Panc1 (cell line): ENCODE results near the gene BCL11B. TPM values are rescaled to one million over a fixed set of nuclear protein-coding genes. Genes with fewer than 3 reads are reported as not detected.

ENCODE experiments used
- ATAC-seq: fragments of 200-7000 bp; cut with Tn5 transposase; 2 replicates; pipeline ENCODE4 v1.9.1; 2020; ENCODE audit warnings: mild to moderate bottlenecking, moderate library complexity
- BruUV-seq: library from RNA; stranded (reverse); fragments of 400-500 nt; replicated peaks from 2 replicates; lab custom pipeline; 2021; lab: Mats Ljungman, UMichigan
- CTCF ChIA-PET: fragments of 300-600 bp; sonication (Branson Sonifier 250); formaldehyde crosslinking; loops from one replicate; lab custom pipeline; 2022; ENCODE audit warnings: antibody characterized with exemption; lab: Charles Lee
- POLR2A ChIA-PET: fragments of 300-600 bp; sonication (Branson Sonifier 250); formaldehyde crosslinking; loops from one replicate; lab custom pipeline; 2022; ENCODE audit warnings: antibody characterized with exemption; lab: Charles Lee
- DNase-seq: peaks from one replicate; pipeline ENCODE4 v3.0.0-alpha.2; 2010; ENCODE audit warnings: low read depth, low spot score
- H3K27ac ChIP-seq: 2 replicates; pipeline ENCODE4 v1.5.1; 2011; ENCODE audit warnings: mild to moderate bottlenecking, low read length, inconsistent platforms
- H3K27me3 ChIP-seq: fragments of 200-500 bp; sonication (Bioruptor generic); 2 replicates; pipeline ENCODE4 v1.6.0; 2014; ENCODE audit warnings: low read length, inconsistent platforms; ENCODE audit not compliant: control insufficient read depth, insufficient read depth
- H3K36me3 ChIP-seq: fragments of 200-500 bp; sonication (Bioruptor generic); 2 replicates; pipeline ENCODE4 v1.5.1; 2014; ENCODE audit warnings: inconsistent platforms, mild to moderate bottlenecking, low read length, moderate library complexity; ENCODE audit not compliant: control insufficient read depth, insufficient read depth
- H3K4me1 ChIP-seq: 2 replicates; pipeline ENCODE4 v1.5.1; 2011; ENCODE audit warnings: inconsistent platforms, mild to moderate bottlenecking, low read length, moderate library complexity; ENCODE audit not compliant: control insufficient read depth, insufficient read depth
- H3K4me3 ChIP-seq, 2 experiments: 2 replicates each; pipeline ENCODE4 v1.5.1; 2011 to 2012; ENCODE audit warnings: low read depth in 2 of 2, low read length in 2 of 2, mild to moderate bottlenecking in 2 of 2, inconsistent platforms in 1 of 2, moderate library complexity in 1 of 2
- H3K9me3 ChIP-seq: fragments of 200-500 bp; sonication (Bioruptor generic); 2 replicates; pipeline ENCODE4 v1.5.1; 2014; ENCODE audit warnings: low read depth, mild to moderate bottlenecking, inconsistent platforms, low read length, moderate library complexity; ENCODE audit not compliant: control insufficient read depth, insufficient read depth
- CTCF ChIP-seq: fragments of 450-650 bp; IDR thresholded peaks from 2 replicates; pipeline ENCODE4 v1.5.1; 2017; ENCODE audit warnings: mild to moderate bottlenecking
- POLR2AphosphoS5 ChIP-seq: IDR thresholded peaks from 2 replicates; pipeline ENCODE4 v1.6.1; 2012; ENCODE audit warnings: mild to moderate bottlenecking, low read depth, low read length, moderate library complexity
- SIN3A ChIP-seq: IDR thresholded peaks from 2 replicates; pipeline ENCODE4 v1.6.1; 2012; ENCODE audit warnings: low read depth, mild to moderate bottlenecking, low read length, moderate library complexity, borderline replicate concordance; ENCODE audit not compliant: insufficient read depth
- TCF7L2 ChIP-seq: IDR thresholded peaks from 2 replicates; pipeline ENCODE4 v1.6.1; 2011; ENCODE audit warnings: mild to moderate bottlenecking, low read depth, low read length, inconsistent platforms
- in situ Hi-C: cut with HindIII; loops from 2 replicates; pipeline ENCODE4 v1.10.0; 2016; ENCODE audit warnings: low sequenced_read_pairs, low pct_unique_long_range_greater_than_20kb
- intact Hi-C: fragments of 100-400 bp; cut with micrococcal nuclease; formaldehyde crosslinking; loops from one replicate; pipeline ENCODE4 v1.10.0; 2022; ENCODE audit not compliant: unreplicated experiment
- total RNA-seq: library from RNA; stranded (reverse); gene quantifications from one replicate; pipeline ENCODE4 v1.2.1, GENCODE V29; 2021; ENCODE audit not compliant: unreplicated experiment
- TF ChIP-seq, protein P1 (sequence below), 2 experiments: IDR thresholded peaks; 2 replicates each; pipeline ENCODE4 v1.6.1; 2011 to 2012; ENCODE audit warnings: low read depth in 2 of 2, control low read depth in 1 of 2, low read length in 1 of 2, mild to moderate bottlenecking in 1 of 2, moderate library complexity in 1 of 2; ENCODE audit not compliant: insufficient read depth in 1 of 2

The BCL11B gene
- total RNA-seq, 1 experiment from 2014 or later, result 0.23 TPM

GRCh38 chr14:99127651-99128167 is 144.3 kb downstream of the BCL11B start:
- no peak for ATAC-seq
- ChIA-PET CTCF (no interaction called here), POLR2A (no interaction called here)
- Histone ChIP-seq H3K4me3 (no peak overlapping the region), H3K9me3 (no peaks in the 10 kb centered on the region), H3K27me3 (no peaks in the 10 kb centered on the region), H3K36me3 (no peaks in the 10 kb centered on the region), H3K27ac (no peak overlapping the region), H3K4me1 (no peaks in the 10 kb centered on the region)
- DNase-seq, result no peak
- intact Hi-C loops, result no loop called here
- BruUV-seq, result no TSS peak
- in situ Hi-C loops, result no loop called here
- TF ChIP-seq TCF7L2, result no peak
- no peak for TF ChIP-seq POLR2AphosphoS5
- no peak for TF ChIP-seq CTCF
- TF ChIP-seq SIN3A, result no peak
- TF ChIP-seq, protein P1, sequence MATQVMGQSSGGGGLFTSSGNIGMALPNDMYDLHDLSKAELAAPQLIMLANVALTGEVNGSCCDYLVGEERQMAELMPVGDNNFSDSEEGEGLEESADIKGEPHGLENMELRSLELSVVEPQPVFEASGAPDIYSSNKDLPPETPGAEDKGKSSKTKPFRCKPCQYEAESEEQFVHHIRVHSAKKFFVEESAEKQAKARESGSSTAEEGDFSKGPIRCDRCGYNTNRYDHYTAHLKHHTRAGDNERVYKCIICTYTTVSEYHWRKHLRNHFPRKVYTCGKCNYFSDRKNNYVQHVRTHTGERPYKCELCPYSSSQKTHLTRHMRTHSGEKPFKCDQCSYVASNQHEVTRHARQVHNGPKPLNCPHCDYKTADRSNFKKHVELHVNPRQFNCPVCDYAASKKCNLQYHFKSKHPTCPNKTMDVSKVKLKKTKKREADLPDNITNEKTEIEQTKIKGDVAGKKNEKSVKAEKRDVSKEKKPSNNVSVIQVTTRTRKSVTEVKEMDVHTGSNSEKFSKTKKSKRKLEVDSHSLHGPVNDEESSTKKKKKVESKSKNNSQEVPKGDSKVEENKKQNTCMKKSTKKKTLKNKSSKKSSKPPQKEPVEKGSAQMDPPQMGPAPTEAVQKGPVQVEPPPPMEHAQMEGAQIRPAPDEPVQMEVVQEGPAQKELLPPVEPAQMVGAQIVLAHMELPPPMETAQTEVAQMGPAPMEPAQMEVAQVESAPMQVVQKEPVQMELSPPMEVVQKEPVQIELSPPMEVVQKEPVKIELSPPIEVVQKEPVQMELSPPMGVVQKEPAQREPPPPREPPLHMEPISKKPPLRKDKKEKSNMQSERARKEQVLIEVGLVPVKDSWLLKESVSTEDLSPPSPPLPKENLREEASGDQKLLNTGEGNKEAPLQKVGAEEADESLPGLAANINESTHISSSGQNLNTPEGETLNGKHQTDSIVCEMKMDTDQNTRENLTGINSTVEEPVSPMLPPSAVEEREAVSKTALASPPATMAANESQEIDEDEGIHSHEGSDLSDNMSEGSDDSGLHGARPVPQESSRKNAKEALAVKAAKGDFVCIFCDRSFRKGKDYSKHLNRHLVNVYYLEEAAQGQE (IDR thresholded peaks at IDR 0.05; ENCODE audit: insufficient read depth in 1 of 2, low read depth in 2 of 2, low read length in 1 of 2), result no peak

DNA sequence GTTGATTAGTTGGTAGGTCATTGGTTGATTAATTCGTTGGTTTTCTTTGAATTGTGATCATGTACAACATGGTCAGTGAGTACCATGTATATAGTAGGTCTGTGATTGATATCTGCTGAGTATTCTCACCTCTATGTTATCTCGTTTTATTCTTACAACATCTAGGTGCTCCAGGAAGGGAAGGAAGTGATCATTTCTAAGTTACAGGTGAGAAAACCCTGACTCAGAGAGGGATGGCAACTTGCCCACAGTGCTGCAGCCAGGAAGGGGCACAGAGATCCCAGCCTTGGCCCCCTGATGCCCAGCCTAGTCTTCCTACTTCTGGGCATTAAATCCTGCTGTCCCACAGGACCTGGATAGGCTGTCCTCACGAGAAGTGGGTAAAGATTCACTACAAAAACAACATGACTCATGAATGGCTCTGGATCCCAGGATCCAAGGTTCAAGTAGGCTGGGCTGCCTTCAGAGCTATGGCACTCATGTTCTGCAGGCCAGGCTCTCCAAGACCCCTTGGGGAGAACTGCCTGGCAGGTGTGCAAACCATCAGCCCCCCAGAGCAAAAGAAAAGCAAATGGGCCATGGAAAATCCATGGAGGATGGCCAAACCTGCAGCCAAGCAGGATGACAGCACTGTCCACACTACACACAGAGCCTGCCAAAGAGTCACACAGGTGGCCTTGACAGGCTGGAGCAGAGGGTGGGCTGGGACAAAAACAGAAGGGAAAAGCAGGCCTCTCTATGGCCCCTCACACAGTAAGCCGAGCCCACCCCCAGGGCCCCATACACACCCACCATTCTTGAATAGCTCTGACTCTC is 146.2 kb downstream of the BCL11B start:
- no peak for TF ChIP-seq POLR2AphosphoS5
- TF ChIP-seq SIN3A, result no peak
- TF ChIP-seq TCF7L2, result no peak
- H3K4me3 ChIP-seq, result no peak overlapping the region
- no peak overlapping the region for H3K27ac ChIP-seq
- no peaks in the 10 kb centered on the region for H3K9me3 ChIP-seq
- ChIA-PET POLR2A (interaction anchor here (0.6 kb wide), 1 partner anchor 225 kb away, joined by 8 read pairs; no protein-coding TSS in a partner anchor), CTCF (no interaction called here)
- DNase-seq (no peak), ATAC-seq (no peak)
- intact Hi-C loops, result no loop called here
- H3K27me3 ChIP-seq, result no peaks in the 10 kb centered on the region
- in situ Hi-C loops, result no loop called here
- H3K36me3 ChIP-seq, result no peaks in the 10 kb centered on the region
- no peaks in the 10 kb centered on the region for H3K4me1 ChIP-seq
- BruUV-seq, result no TSS peak
